K562 (cell line): ENCODE results near the gene ARHGEF17. TPM values are rescaled to one million over a fixed set of nuclear protein-coding genes. Genes with fewer than 3 reads are reported as not detected.
A peak's percentile ranks its signal among the peaks of the same experiment; 100 is the strongest.

Experiments
- ASH1L ChIP-seq: fragments of 450-650 bp; IDR thresholded peaks from 2 replicates; pipeline ENCODE4 v1.6.1; 2018; ENCODE audit warnings: borderline replicate concordance, mild to moderate bottlenecking, low read depth; ENCODE audit not compliant: partially characterized antibody
- BACH1 ChIP-seq: fragments of 200-800 bp; sonication (Bioruptor generic); IDR thresholded peaks from 2 replicates; pipeline ENCODE4 v1.6.1; 2016; ENCODE audit warnings: missing genetic modification characterization, missing compliant biosample characterization
- BRD9 ChIP-seq: fragments of 450-650 bp; IDR thresholded peaks from 2 replicates; pipeline ENCODE4 v1.6.1; 2018; ENCODE audit warnings: low read depth; ENCODE audit not compliant: partially characterized antibody
- HMG20B ChIP-seq: fragments of 250-450 bp; sonication (Bioruptor Pico); IDR thresholded peaks from 2 replicates; pipeline ENCODE4 v1.5.0; 2021; ENCODE audit warnings: mild to moderate bottlenecking
- IFI16 ChIP-seq: fragments of 250-450 bp; sonication (Bioruptor Pico); IDR thresholded peaks from 2 replicates; pipeline ENCODE4 v2.1.2; 2022; ENCODE audit warnings: mild to moderate bottlenecking, inconsistent platforms
- SP1 ChIP-seq: sonication (generic); formaldehyde crosslinking; IDR thresholded peaks from 2 replicates; pipeline ENCODE4 v1.8.1; 2022; ENCODE audit warnings: mild to moderate bottlenecking, missing genetic modification reagents
- ZBTB1 ChIP-seq: sonication (generic); formaldehyde crosslinking; IDR thresholded peaks from 2 replicates; pipeline ENCODE4 v1.8.1; 2023; ENCODE audit warnings: missing genetic modification reagents, low read depth, mild to moderate bottlenecking, borderline replicate concordance
- ZBTB8A ChIP-seq: fragments of 450-650 bp; IDR thresholded peaks from 2 replicates; pipeline ENCODE4 v1.6.1; 2018; ENCODE audit warnings: mild to moderate bottlenecking, moderate library complexity; ENCODE audit not compliant: partially characterized antibody
- ZNF324 ChIP-seq: fragments of 250-450 bp; sonication (Bioruptor Pico); IDR thresholded peaks from 2 replicates; pipeline ENCODE4 v1.4.0; 2020; ENCODE audit warnings: mild to moderate bottlenecking
- ZNF780A ChIP-seq: fragments of 250-450 bp; sonication (Bioruptor Pico); IDR thresholded peaks from 2 replicates; pipeline ENCODE4 v1.5.0; 2021; ENCODE audit warnings: mild to moderate bottlenecking
- polyA plus RNA-seq, 8 experiments: library from polyadenylated mRNA; depleted of rRNA in 4 of 8; stranded (reverse) in 5 of 8; unstranded in 3 of 8; fragments of >200 nt; fragmentation: Nextera tagmentation in 2 of 8; fragmentation: Illumina TruSeq in 1 of 8; extraction: Ambion mirVana in 2 of 8; extraction: Trizol in 1 of 8; gene quantifications; 2 replicates each; pipeline versions ENCODE4 v1.2.1 to v1.2.3, GENCODE V29; 2011 to 2014; ENCODE audit warnings: inconsistent platforms in 1 of 8, missing spikeins in 1 of 8
- total RNA-seq, 7 experiments: library from RNA; depleted of rRNA in 6 of 7; stranded (reverse); fragments of >200 nt in 6 of 7; fragmentation: Illumina TruSeq in 2 of 7; extraction: Trizol in 2 of 7; gene quantifications; 2 replicates each; pipeline versions ENCODE4 v1.2.1 to v1.2.3, GENCODE V29; 2011 to 2021; ENCODE audit warnings: low replicate concordance in 1 of 7
- TF ChIP-seq, protein P1 (sequence below): fragments of 450-650 bp; IDR thresholded peaks from 2 replicates; pipeline ENCODE4 v1.6.1; 2018; ENCODE audit not compliant: partially characterized antibody
- TF ChIP-seq, protein P2 (sequence below), 2 experiments: fragments of 450-650 bp; formaldehyde crosslinking in 1 of 2; IDR thresholded peaks; 2 replicates each; pipeline versions ENCODE4 v1.4.0 to v1.6.1; 2014 to 2020; ENCODE audit warnings: mild to moderate bottlenecking in 2 of 2, borderline replicate concordance in 1 of 2, low read depth in 1 of 2
- TF ChIP-seq, protein P3 (sequence below): IDR thresholded peaks from 2 replicates; pipeline ENCODE4 v1.6.1; 2012; ENCODE audit warnings: low read depth, low read length, improper control_type of control experiment, borderline replicate concordance

The ARHGEF17 gene
- total and polyA plus RNA-seq, 9 of the 15 experiments (the other 6 are each of a cell fraction or from before 2014, with no cell fraction given) = 0.04 to 0.68 (median 0.10) TPM; not detected in 2

DNA sequence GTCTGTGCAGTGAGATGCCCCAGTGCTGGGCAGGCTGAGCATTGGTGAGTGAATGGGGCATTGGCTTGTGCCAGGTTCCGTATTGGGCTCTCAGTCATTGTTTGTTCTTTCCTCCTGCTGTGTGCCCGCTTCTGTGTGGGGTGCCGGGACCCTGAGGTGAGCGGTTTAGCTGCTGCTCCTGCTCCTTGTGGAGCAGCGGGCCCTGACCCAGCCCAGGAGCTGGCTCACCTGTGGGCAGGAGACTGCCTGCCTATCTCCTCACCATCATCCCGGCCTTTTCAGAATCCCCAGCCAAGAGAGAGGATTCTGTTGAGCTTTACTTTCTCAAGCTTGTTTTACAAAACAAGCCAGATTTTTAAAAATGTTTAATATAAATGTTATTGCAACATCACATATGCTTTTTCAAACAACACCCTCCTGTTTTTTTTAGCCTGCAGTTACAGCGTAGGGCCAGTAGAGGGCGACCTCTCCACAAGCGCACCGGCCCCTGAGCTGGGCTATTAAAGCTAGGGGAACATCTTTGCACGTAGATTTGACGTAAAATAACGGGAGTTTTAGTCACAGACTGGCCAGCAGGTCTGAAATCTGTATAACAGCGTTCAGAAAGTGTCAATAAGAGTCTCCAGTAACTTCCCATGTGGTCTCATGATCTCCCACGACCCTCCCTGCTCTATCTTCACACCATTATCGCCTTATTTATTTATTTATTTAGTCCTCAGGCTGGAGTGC lies 43.0 kb downstream of the ARHGEF17 start (continued):
- TF ChIP-seq, protein P1, sequence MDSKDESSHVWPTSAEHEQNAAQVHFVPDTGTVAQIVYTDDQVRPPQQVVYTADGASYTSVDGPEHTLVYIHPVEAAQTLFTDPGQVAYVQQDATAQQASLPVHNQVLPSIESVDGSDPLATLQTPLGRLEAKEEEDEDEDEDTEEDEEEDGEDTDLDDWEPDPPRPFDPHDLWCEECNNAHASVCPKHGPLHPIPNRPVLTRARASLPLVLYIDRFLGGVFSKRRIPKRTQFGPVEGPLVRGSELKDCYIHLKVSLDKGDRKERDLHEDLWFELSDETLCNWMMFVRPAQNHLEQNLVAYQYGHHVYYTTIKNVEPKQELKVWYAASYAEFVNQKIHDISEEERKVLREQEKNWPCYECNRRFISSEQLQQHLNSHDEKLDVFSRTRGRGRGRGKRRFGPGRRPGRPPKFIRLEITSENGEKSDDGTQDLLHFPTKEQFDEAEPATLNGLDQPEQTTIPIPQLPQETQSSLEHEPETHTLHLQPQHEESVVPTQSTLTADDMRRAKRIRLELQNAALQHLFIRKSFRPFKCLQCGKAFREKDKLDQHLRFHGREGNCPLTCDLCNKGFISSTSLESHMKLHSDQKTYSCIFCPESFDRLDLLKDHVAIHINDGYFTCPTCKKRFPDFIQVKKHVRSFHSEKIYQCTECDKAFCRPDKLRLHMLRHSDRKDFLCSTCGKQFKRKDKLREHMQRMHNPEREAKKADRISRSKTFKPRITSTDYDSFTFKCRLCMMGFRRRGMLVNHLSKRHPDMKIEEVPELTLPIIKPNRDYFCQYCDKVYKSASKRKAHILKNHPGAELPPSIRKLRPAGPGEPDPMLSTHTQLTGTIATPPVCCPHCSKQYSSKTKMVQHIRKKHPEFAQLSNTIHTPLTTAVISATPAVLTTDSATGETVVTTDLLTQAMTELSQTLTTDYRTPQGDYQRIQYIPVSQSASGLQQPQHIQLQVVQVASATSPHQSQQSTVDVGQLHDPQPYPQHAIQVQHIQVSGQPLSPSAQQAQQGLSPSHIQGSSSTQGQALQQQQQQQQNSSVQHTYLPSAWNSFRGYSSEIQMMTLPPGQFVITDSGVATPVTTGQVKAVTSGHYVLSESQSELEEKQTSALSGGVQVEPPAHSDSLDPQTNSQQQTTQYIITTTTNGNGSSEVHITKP = no peak
- TF ChIP-seq ZBTB1 (CRISPR knock-in tag) (no peak), ZNF780A (CRISPR knock-in tag) (no peak), IFI16 (CRISPR knock-in tag) (no peak), ZNF324 (no peak), ASH1L (no peak), BACH1 (tag) (no peak), HMG20B (CRISPR knock-in tag) (no peak), SP1 (CRISPR knock-in tag) (no peak), BRD9 (no peak), ZBTB8A (no peak)
- TF ChIP-seq, protein P2, sequence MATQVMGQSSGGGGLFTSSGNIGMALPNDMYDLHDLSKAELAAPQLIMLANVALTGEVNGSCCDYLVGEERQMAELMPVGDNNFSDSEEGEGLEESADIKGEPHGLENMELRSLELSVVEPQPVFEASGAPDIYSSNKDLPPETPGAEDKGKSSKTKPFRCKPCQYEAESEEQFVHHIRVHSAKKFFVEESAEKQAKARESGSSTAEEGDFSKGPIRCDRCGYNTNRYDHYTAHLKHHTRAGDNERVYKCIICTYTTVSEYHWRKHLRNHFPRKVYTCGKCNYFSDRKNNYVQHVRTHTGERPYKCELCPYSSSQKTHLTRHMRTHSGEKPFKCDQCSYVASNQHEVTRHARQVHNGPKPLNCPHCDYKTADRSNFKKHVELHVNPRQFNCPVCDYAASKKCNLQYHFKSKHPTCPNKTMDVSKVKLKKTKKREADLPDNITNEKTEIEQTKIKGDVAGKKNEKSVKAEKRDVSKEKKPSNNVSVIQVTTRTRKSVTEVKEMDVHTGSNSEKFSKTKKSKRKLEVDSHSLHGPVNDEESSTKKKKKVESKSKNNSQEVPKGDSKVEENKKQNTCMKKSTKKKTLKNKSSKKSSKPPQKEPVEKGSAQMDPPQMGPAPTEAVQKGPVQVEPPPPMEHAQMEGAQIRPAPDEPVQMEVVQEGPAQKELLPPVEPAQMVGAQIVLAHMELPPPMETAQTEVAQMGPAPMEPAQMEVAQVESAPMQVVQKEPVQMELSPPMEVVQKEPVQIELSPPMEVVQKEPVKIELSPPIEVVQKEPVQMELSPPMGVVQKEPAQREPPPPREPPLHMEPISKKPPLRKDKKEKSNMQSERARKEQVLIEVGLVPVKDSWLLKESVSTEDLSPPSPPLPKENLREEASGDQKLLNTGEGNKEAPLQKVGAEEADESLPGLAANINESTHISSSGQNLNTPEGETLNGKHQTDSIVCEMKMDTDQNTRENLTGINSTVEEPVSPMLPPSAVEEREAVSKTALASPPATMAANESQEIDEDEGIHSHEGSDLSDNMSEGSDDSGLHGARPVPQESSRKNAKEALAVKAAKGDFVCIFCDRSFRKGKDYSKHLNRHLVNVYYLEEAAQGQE (IDR thresholded peaks at IDR 0.05; ENCODE audit: borderline replicate concordance) = peak; percentile 86; the same call in 1 of the 2 replicates
- TF ChIP-seq, protein P2 (CRISPR knock-in tag; IDR thresholded peaks at IDR 0.05; ENCODE audit: low read depth) = no peak
- TF ChIP-seq, protein P3, sequence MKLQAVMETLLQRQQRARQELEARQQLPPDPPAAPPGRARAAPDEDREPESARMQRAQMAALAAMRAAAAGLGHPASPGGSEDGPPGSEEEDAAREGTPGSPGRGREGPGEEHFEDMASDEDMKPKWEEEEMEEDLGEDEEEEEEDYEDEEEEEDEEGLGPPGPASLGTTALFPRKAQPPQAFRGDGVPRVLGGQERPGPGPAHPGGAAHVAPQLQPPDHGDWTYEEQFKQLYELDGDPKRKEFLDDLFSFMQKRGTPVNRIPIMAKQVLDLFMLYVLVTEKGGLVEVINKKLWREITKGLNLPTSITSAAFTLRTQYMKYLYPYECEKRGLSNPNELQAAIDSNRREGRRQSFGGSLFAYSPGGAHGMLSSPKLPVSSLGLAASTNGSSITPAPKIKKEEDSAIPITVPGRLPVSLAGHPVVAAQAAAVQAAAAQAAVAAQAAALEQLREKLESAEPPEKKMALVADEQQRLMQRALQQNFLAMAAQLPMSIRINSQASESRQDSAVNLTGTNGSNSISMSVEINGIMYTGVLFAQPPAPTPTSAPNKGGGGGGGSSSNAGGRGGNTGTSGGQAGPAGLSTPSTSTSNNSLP = 0 out of 2 replicates have a peak, but pooled peaks have one; percentile 47
